HepG2 (cell line): ENCODE measurements around the gene STAT6. TPM values are rescaled to one million over a fixed set of nuclear protein-coding genes. Genes with fewer than 3 reads are reported as not detected.

Experiments used
- FOXJ3 ChIP-seq: sonication (generic); formaldehyde crosslinking; IDR thresholded peaks from 2 replicates; pipeline ENCODE4 v1.4.0; 2020; ENCODE audit warnings: missing genetic modification reagents, mild to moderate bottlenecking, borderline replicate concordance
- GABPA ChIP-seq, 2 experiments: IDR thresholded peaks; 2 replicates each; pipeline ENCODE4 v1.6.1; 2011 to 2016; ENCODE audit warnings: low read depth in 2 of 2, low read length in 1 of 2, missing biosample characterization in 1 of 2, missing genetic modification characterization in 1 of 2
- GPN1 ChIP-seq: sonication (generic); formaldehyde crosslinking; IDR thresholded peaks from 2 replicates; pipeline ENCODE4 v1.5.1; 2020; ENCODE audit warnings: missing genetic modification reagents, borderline replicate concordance
- KDM4B ChIP-seq: sonication (generic); formaldehyde crosslinking; IDR thresholded peaks from 2 replicates; pipeline ENCODE4 v1.4.0; 2020; ENCODE audit warnings: missing genetic modification reagents
- RXRA ChIP-seq: sonication (generic); formaldehyde crosslinking; IDR thresholded peaks from 2 replicates; pipeline ENCODE4 v1.5.1; 2020; ENCODE audit warnings: missing genetic modification reagents
- ZFP90 ChIP-seq: sonication (generic); formaldehyde crosslinking; IDR thresholded peaks from 2 replicates; pipeline ENCODE4 v1.8.0; 2022; ENCODE audit warnings: missing genetic modification reagents, mild to moderate bottlenecking, inconsistent platforms, borderline replicate concordance
- ZNF205 ChIP-seq: IDR thresholded peaks from 2 replicates; pipeline ENCODE4 v1.6.1; 2018; ENCODE audit warnings: missing biosample characterization, missing genetic modification reagents
- ZSCAN20 ChIP-seq: sonication (generic); formaldehyde crosslinking; IDR thresholded peaks from 2 replicates; pipeline ENCODE4 v1.4.0; 2020; ENCODE audit warnings: missing genetic modification reagents, mild to moderate bottlenecking, borderline replicate concordance
- polyA plus RNA-seq, 8 experiments: library from polyadenylated mRNA; depleted of rRNA in 3 of 8; stranded (reverse) in 7 of 8; unstranded in 1 of 8; fragments of >200 nt; fragmentation: Illumina TruSeq in 4 of 8; extraction: Trizol in 4 of 8; gene quantifications; 2 replicates each; pipeline versions ENCODE4 v1.2.1 to v1.2.3, GENCODE V29; 2011 to 2016; ENCODE audit warnings: low read depth in 4 of 8, missing spikeins in 1 of 8, mixed read lengths in 1 of 8; ENCODE audit not compliant: insufficient read depth in 1 of 8
- total RNA-seq, 5 experiments: library from RNA; depleted of rRNA; stranded (reverse); fragments of >200 nt; fragmentation: Illumina TruSeq; extraction: Trizol; gene quantifications; 2 replicates each; pipeline ENCODE4 v1.2.3, GENCODE V29; 2016; ENCODE audit warnings: low read depth in 1 of 5
- TF ChIP-seq, protein P1 (sequence below): sonication (generic); formaldehyde crosslinking; IDR thresholded peaks from 2 replicates; pipeline ENCODE4 v1.4.0; 2020; ENCODE audit warnings: mild to moderate bottlenecking, missing genetic modification reagents
- TF ChIP-seq, protein P2 (sequence below): sonication (generic); formaldehyde crosslinking; IDR thresholded peaks from 2 replicates; pipeline ENCODE4 v1.4.0; 2020; ENCODE audit warnings: missing genetic modification reagents
- TF ChIP-seq, protein P3 (sequence below): IDR thresholded peaks from 2 replicates; pipeline ENCODE4 v1.6.1; 2016; ENCODE audit warnings: low read depth, missing genetic modification reagents, missing compliant biosample characterization
- TF ChIP-seq, protein P4 (sequence below): sonication (generic); formaldehyde crosslinking; IDR thresholded peaks from 2 replicates; pipeline ENCODE4 v1.4.0; 2020; ENCODE audit warnings: missing genetic modification reagents; ENCODE audit errors: not compliant biosample characterization
- TF ChIP-seq, protein P5 (sequence below): sonication (generic); formaldehyde crosslinking; IDR thresholded peaks from 2 replicates; pipeline ENCODE4 v1.4.0; 2020; ENCODE audit warnings: missing genetic modification reagents

The STAT6 gene
- total and polyA plus RNA-seq, 2 of the 13 experiments (the other 11 are each of a cell fraction or from before 2014, with no cell fraction given), result 28.0 to 62.2 TPM

DNA sequence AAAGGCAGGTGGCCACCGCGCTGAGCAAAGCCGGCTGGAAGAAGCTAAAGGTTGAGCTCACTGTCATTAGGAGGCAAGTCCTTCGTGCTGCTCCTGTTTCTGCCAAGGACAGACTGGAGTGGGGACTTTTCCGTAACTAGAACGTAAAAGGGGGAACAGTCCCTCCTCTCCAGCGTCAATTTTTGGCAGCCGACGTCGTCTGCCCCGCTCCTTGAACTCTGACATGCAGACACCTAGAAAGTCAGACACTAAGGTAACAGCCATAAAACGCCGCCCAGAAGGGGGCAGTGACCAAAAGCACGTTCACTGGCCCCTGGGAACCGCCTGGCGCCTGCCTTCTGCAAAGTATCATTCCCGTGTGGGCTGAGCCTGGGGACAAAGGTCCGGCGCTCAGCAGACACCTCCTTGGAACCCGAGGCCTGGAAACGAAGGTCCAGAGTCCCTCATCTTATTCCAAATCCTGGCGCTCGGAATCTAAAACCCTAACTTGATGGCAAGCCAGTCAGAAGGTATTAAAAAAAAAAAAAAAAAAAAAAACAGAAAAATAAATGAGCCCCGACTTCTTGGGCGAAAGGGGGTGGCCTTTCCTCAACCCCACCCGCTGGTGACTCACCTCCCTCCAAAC lies 16.1 kb upstream of the STAT6 start (continued):
- TF ChIP-seq, protein P1, sequence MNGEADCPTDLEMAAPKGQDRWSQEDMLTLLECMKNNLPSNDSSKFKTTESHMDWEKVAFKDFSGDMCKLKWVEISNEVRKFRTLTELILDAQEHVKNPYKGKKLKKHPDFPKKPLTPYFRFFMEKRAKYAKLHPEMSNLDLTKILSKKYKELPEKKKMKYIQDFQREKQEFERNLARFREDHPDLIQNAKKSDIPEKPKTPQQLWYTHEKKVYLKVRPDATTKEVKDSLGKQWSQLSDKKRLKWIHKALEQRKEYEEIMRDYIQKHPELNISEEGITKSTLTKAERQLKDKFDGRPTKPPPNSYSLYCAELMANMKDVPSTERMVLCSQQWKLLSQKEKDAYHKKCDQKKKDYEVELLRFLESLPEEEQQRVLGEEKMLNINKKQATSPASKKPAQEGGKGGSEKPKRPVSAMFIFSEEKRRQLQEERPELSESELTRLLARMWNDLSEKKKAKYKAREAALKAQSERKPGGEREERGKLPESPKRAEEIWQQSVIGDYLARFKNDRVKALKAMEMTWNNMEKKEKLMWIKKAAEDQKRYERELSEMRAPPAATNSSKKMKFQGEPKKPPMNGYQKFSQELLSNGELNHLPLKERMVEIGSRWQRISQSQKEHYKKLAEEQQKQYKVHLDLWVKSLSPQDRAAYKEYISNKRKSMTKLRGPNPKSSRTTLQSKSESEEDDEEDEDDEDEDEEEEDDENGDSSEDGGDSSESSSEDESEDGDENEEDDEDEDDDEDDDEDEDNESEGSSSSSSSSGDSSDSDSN (CRISPR knock-in tag), result no peak; the same call in 1 of the 2 replicates
- TF ChIP-seq FOXJ3 (CRISPR knock-in tag) (no peak), ZFP90 (CRISPR knock-in tag) (no peak), KDM4B (CRISPR knock-in tag) (no peak), GPN1 (CRISPR knock-in tag) (no peak), ZNF205 (CRISPR knock-in tag) (no peak), RXRA (CRISPR knock-in tag) (peak; percentile 67; the same call in 1 of the 2 replicates), ZSCAN20 (CRISPR knock-in tag) (no peak), GABPA (IDR thresholded peaks at IDR 0.05; ENCODE audit: low read depth, low read length) (no peak), GABPA (CRISPR knock-in tag; IDR thresholded peaks at IDR 0.05; ENCODE audit: low read depth) (no peak; the same call in 1 of the 2 replicates)
- TF ChIP-seq, protein P2, sequence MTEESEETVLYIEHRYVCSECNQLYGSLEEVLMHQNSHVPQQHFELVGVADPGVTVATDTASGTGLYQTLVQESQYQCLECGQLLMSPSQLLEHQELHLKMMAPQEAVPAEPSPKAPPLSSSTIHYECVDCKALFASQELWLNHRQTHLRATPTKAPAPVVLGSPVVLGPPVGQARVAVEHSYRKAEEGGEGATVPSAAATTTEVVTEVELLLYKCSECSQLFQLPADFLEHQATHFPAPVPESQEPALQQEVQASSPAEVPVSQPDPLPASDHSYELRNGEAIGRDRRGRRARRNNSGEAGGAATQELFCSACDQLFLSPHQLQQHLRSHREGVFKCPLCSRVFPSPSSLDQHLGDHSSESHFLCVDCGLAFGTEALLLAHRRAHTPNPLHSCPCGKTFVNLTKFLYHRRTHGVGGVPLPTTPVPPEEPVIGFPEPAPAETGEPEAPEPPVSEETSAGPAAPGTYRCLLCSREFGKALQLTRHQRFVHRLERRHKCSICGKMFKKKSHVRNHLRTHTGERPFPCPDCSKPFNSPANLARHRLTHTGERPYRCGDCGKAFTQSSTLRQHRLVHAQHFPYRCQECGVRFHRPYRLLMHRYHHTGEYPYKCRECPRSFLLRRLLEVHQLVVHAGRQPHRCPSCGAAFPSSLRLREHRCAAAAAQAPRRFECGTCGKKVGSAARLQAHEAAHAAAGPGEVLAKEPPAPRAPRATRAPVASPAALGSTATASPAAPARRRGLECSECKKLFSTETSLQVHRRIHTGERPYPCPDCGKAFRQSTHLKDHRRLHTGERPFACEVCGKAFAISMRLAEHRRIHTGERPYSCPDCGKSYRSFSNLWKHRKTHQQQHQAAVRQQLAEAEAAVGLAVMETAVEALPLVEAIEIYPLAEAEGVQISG, result peak; percentile 77; the same call in 1 of the 2 replicates
- TF ChIP-seq, protein P3, sequence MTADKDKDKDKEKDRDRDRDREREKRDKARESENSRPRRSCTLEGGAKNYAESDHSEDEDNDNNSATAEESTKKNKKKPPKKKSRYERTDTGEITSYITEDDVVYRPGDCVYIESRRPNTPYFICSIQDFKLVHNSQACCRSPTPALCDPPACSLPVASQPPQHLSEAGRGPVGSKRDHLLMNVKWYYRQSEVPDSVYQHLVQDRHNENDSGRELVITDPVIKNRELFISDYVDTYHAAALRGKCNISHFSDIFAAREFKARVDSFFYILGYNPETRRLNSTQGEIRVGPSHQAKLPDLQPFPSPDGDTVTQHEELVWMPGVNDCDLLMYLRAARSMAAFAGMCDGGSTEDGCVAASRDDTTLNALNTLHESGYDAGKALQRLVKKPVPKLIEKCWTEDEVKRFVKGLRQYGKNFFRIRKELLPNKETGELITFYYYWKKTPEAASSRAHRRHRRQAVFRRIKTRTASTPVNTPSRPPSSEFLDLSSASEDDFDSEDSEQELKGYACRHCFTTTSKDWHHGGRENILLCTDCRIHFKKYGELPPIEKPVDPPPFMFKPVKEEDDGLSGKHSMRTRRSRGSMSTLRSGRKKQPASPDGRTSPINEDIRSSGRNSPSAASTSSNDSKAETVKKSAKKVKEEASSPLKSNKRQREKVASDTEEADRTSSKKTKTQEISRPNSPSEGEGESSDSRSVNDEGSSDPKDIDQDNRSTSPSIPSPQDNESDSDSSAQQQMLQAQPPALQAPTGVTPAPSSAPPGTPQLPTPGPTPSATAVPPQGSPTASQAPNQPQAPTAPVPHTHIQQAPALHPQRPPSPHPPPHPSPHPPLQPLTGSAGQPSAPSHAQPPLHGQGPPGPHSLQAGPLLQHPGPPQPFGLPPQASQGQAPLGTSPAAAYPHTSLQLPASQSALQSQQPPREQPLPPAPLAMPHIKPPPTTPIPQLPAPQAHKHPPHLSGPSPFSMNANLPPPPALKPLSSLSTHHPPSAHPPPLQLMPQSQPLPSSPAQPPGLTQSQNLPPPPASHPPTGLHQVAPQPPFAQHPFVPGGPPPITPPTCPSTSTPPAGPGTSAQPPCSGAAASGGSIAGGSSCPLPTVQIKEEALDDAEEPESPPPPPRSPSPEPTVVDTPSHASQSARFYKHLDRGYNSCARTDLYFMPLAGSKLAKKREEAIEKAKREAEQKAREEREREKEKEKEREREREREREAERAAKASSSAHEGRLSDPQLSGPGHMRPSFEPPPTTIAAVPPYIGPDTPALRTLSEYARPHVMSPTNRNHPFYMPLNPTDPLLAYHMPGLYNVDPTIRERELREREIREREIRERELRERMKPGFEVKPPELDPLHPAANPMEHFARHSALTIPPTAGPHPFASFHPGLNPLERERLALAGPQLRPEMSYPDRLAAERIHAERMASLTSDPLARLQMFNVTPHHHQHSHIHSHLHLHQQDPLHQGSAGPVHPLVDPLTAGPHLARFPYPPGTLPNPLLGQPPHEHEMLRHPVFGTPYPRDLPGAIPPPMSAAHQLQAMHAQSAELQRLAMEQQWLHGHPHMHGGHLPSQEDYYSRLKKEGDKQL (CRISPR knock-in tag), result 0 out of 2 replicates have a peak, but pooled peaks have one; percentile 9
- TF ChIP-seq, protein P4, sequence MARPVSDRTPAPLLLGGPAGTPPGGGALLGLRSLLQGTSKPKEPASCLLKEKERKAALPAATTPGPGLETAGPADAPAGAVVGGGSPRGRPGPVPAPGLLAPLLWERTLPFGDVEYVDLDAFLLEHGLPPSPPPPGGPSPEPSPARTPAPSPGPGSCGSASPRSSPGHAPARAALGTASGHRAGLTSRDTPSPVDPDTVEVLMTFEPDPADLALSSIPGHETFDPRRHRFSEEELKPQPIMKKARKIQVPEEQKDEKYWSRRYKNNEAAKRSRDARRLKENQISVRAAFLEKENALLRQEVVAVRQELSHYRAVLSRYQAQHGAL, result peak; percentile 33
- TF ChIP-seq, protein P5, sequence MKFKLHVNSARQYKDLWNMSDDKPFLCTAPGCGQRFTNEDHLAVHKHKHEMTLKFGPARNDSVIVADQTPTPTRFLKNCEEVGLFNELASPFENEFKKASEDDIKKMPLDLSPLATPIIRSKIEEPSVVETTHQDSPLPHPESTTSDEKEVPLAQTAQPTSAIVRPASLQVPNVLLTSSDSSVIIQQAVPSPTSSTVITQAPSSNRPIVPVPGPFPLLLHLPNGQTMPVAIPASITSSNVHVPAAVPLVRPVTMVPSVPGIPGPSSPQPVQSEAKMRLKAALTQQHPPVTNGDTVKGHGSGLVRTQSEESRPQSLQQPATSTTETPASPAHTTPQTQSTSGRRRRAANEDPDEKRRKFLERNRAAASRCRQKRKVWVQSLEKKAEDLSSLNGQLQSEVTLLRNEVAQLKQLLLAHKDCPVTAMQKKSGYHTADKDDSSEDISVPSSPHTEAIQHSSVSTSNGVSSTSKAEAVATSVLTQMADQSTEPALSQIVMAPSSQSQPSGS (CRISPR knock-in tag), result peak; percentile 57; the same call in 1 of the 2 replicates
